WTC11 (cell line): ENCODE measurements around the gene RBPJ. TPM values are rescaled to one million over a fixed set of nuclear protein-coding genes. Genes with fewer than 3 reads are reported as not detected.

Experiments
- ATAC-seq: fragments of 200-7000 bp; cut with Tn5 transposase; 2 replicates; pipeline ENCODE4 v1.10.0; 2021; ENCODE audit warnings: mild to moderate bottlenecking, moderate library complexity
- CTCF ChIA-PET: fragments of 300-600 bp; sonication (Branson Sonifier 250); formaldehyde crosslinking; loops from one replicate; lab custom pipeline; 2021; ENCODE audit warnings: antibody characterized with exemption; lab: Charles Lee
- POLR2A ChIA-PET: fragments of 350-600 bp; sonication (Branson Sonifier 250); formaldehyde crosslinking; loops from one replicate; lab custom pipeline; 2021; ENCODE audit warnings: antibody characterized with exemption; lab: Charles Lee
- DNase-seq: peaks from one replicate; pipeline ENCODE4 v3.0.0; 2021; ENCODE audit warnings: low spot score
- H3K27ac Mint-ChIP-seq: 2 replicates; pipeline ENCODE4 v1.8.0; 2021; ENCODE audit warnings: mixed read lengths
- H3K27me3 Mint-ChIP-seq: 2 replicates; pipeline ENCODE4 v1.8.0; 2021; ENCODE audit warnings: low read depth, mild to moderate bottlenecking, moderate library complexity, mixed read lengths
- H3K36me3 Mint-ChIP-seq: 2 replicates; pipeline ENCODE4 v1.8.0; 2021; ENCODE audit warnings: mixed read lengths
- H3K4me1 Mint-ChIP-seq: 2 replicates; pipeline ENCODE4 v1.8.0; 2022; ENCODE audit warnings: mixed read lengths
- H3K4me3 Mint-ChIP-seq: 2 replicates; pipeline ENCODE4 v1.8.0; 2021; ENCODE audit warnings: mild to moderate bottlenecking, moderate library complexity, mixed read lengths
- H3K9me3 Mint-ChIP-seq: 2 replicates; pipeline ENCODE4 v1.8.0; 2021; ENCODE audit warnings: mixed read lengths
- ARID4B ChIP-seq: sonication (generic); formaldehyde crosslinking; IDR thresholded peaks from 2 replicates; pipeline ENCODE4 v1.8.0; 2023; ENCODE audit warnings: missing genetic modification reagents, mild to moderate bottlenecking, borderline replicate concordance
- ATF3 ChIP-seq: sonication (generic); formaldehyde crosslinking; conservative IDR thresholded peaks from 2 replicates; pipeline ENCODE4 v1.8.1; 2022; ENCODE audit warnings: mild to moderate bottlenecking, missing genetic modification reagents
- CBFB ChIP-seq: sonication (generic); formaldehyde crosslinking; IDR thresholded peaks from 2 replicates; pipeline ENCODE4 v1.8.1; 2022; ENCODE audit warnings: mild to moderate bottlenecking, low read depth, missing genetic modification reagents
- CREB1 ChIP-seq: sonication (generic); formaldehyde crosslinking; IDR thresholded peaks from 2 replicates; pipeline ENCODE4 v1.8.0; 2023; ENCODE audit warnings: mild to moderate bottlenecking, missing genetic modification reagents
- CTCF ChIP-seq: fragments of 200-600 bp; IDR thresholded peaks from 2 replicates; pipeline ENCODE4 v1.8.0; 2022; ENCODE audit warnings: antibody characterized with exemption
- E2F1 ChIP-seq: sonication (generic); formaldehyde crosslinking; IDR thresholded peaks from 2 replicates; pipeline ENCODE4 v1.8.0; 2022; ENCODE audit warnings: mild to moderate bottlenecking, missing genetic modification reagents
- E2F4 ChIP-seq: sonication (generic); formaldehyde crosslinking; IDR thresholded peaks from 2 replicates; pipeline ENCODE4 v1.8.1; 2022; ENCODE audit warnings: low read depth, mild to moderate bottlenecking, moderate library complexity, missing genetic modification reagents, borderline replicate concordance
- E2F5 ChIP-seq: sonication (generic); formaldehyde crosslinking; IDR thresholded peaks from 2 replicates; pipeline ENCODE4 v1.8.1; 2022; ENCODE audit warnings: mild to moderate bottlenecking, moderate library complexity, missing genetic modification reagents
- HMGA2 ChIP-seq: fragments of 250-450 bp; sonication (Bioruptor Pico); IDR thresholded peaks from 2 replicates; pipeline ENCODE4 v1.4.0; 2021; ENCODE audit warnings: mild to moderate bottlenecking, moderate library complexity
- JUN ChIP-seq: sonication (generic); formaldehyde crosslinking; IDR thresholded peaks from 2 replicates; pipeline ENCODE4 v1.8.0; 2023; ENCODE audit warnings: mild to moderate bottlenecking, missing genetic modification reagents
- KAT7 ChIP-seq: sonication (generic); formaldehyde crosslinking; IDR thresholded peaks from 2 replicates; pipeline ENCODE4 v1.8.1; 2023; ENCODE audit warnings: missing genetic modification reagents, mild to moderate bottlenecking, borderline replicate concordance
- MAX ChIP-seq: sonication (generic); formaldehyde crosslinking; IDR thresholded peaks from 2 replicates; pipeline ENCODE4 v1.8.0; 2022; ENCODE audit warnings: mild to moderate bottlenecking, missing genetic modification reagents
- MLX ChIP-seq: sonication (generic); formaldehyde crosslinking; IDR thresholded peaks from 2 replicates; pipeline ENCODE4 v1.8.1; 2023; ENCODE audit warnings: mild to moderate bottlenecking, missing genetic modification reagents, moderate library complexity
- NFE2L1 ChIP-seq: sonication (generic); formaldehyde crosslinking; IDR thresholded peaks from 2 replicates; pipeline ENCODE4 v1.8.1; 2023; ENCODE audit warnings: missing genetic modification reagents
- TCF7 ChIP-seq: sonication (generic); formaldehyde crosslinking; IDR thresholded peaks from 2 replicates; pipeline ENCODE4 v1.8.0; 2022; ENCODE audit warnings: mild to moderate bottlenecking, low read depth, missing genetic modification reagents, moderate library complexity
- TEAD4 ChIP-seq: sonication (generic); formaldehyde crosslinking; IDR thresholded peaks from 2 replicates; pipeline ENCODE4 v1.8.0; 2022; ENCODE audit warnings: mild to moderate bottlenecking, missing genetic modification reagents
- ZNF138 ChIP-seq: sonication (generic); formaldehyde crosslinking; conservative IDR thresholded peaks from 2 replicates; pipeline ENCODE4 v1.8.1; 2022; ENCODE audit warnings: mild to moderate bottlenecking, moderate library complexity, missing genetic modification reagents
- ZNF219 ChIP-seq: sonication (generic); formaldehyde crosslinking; IDR thresholded peaks from 2 replicates; pipeline ENCODE4 v1.8.0; 2023; ENCODE audit warnings: missing genetic modification reagents, mild to moderate bottlenecking, borderline replicate concordance
- ZNF263 ChIP-seq: sonication (generic); formaldehyde crosslinking; IDR thresholded peaks from 2 replicates; pipeline ENCODE4 v1.8.1; 2022; ENCODE audit warnings: low read depth, mild to moderate bottlenecking, moderate library complexity, missing genetic modification reagents
- ZNF317 ChIP-seq: sonication (generic); formaldehyde crosslinking; IDR thresholded peaks from 2 replicates; pipeline ENCODE4 v1.8.1; 2023; ENCODE audit warnings: low read depth, mild to moderate bottlenecking, moderate library complexity, missing genetic modification reagents, borderline replicate concordance
- ZNF512 ChIP-seq: sonication (generic); formaldehyde crosslinking; IDR thresholded peaks from 2 replicates; pipeline ENCODE4 v1.8.1; 2022; ENCODE audit warnings: missing genetic modification reagents, borderline replicate concordance
- ZSCAN18 ChIP-seq: fragments of 250-450 bp; sonication (Bioruptor Pico); IDR thresholded peaks from 2 replicates; pipeline ENCODE4 v2.1.2; 2022; ENCODE audit warnings: mild to moderate bottlenecking, moderate library complexity
- total RNA-seq: library from RNA; stranded (reverse); gene quantifications from 3 replicates; pipeline ENCODE4 v1.2.3, GENCODE V29; 2021

The RBPJ gene
- total RNA-seq, 1 experiment from 2014 or later, result 163 TPM

- TF ChIP-seq ZSCAN18 (CRISPR knock-in tag), result no peak
- no peak for TF ChIP-seq ZNF317 (CRISPR knock-in tag)
- TF ChIP-seq TEAD4 (CRISPR knock-in tag), result no peak
- TF ChIP-seq CTCF, result no peak
- no peak for TF ChIP-seq HMGA2 (CRISPR knock-in tag)
- no peak for TF ChIP-seq ZNF263 (CRISPR knock-in tag)
- TF ChIP-seq NFE2L1 (CRISPR knock-in tag), result no peak
- no peak for TF ChIP-seq ZNF138
- no peak for TF ChIP-seq TCF7 (CRISPR knock-in tag)
- TF ChIP-seq E2F5, result no peak
- no peak for TF ChIP-seq JUN (CRISPR knock-in tag)
- TF ChIP-seq KAT7 (CRISPR knock-in tag), result no peak
Observed at GRCh38 chr4:26473893-26474292, 153.1 kb downstream of the RBPJ start (continued).

GRCh38 chr4:26474551-26474950 is 153.7 kb downstream of the RBPJ start:
- CTCF ChIA-PET, result no interaction called here
- ATAC-seq (no peak), DNase-seq (no peak)
- no peaks in the 10 kb centered on the region for H3K36me3 Mint-ChIP-seq
- POLR2A ChIA-PET, result no interaction called here
- no peak overlapping the region for H3K27ac Mint-ChIP-seq
- peaks cover 5% of the 10 kb centered on the region; the same call in 1 of the 2 replicates for H3K9me3 Mint-ChIP-seq
- H3K4me1 Mint-ChIP-seq, result peaks cover 2% of the 10 kb centered on the region; the same call in 1 of the 2 replicates
- no peaks in the 10 kb centered on the region for H3K27me3 Mint-ChIP-seq
- no peak overlapping the region for H3K4me3 Mint-ChIP-seq
- TF ChIP-seq MLX, result no peak
- TF ChIP-seq ZNF512, result no peak
- no peak for TF ChIP-seq TCF7 (CRISPR knock-in tag)
- no peak for TF ChIP-seq MAX (CRISPR knock-in tag)
- TF ChIP-seq CBFB (CRISPR knock-in tag), result no peak
- no peak for TF ChIP-seq E2F4 (CRISPR knock-in tag)
- no peak for TF ChIP-seq ARID4B (CRISPR knock-in tag)
- TF ChIP-seq ZNF317 (CRISPR knock-in tag), result no peak
- TF ChIP-seq ATF3 (CRISPR knock-in tag), result no peak
- TF ChIP-seq E2F1, result no peak
- no peak for TF ChIP-seq CREB1 (CRISPR knock-in tag)
- no peak for TF ChIP-seq ZNF219 (CRISPR knock-in tag)
- TF ChIP-seq JUN (CRISPR knock-in tag), result no peak
